22Rv1 (cell line): ENCODE measurements around the gene CAMK2N2.

Source experiments
- CTCF ChIP-seq: fragments of 450-650 bp; IDR thresholded peaks from 2 replicates; pipeline ENCODE4 v1.5.1; 2017; ENCODE audit warnings: mild to moderate bottlenecking
- ZFX ChIP-seq: fragments of 450-650 bp; IDR thresholded peaks from 2 replicates; pipeline ENCODE4 v1.6.1; 2017; ENCODE audit warnings: antibody characterized with exemption, borderline replicate concordance

- no peak for TF ChIP-seq CTCF
- TF ChIP-seq ZFX = no peak
Observed at GRCh38 chr3:184237807-184238206, 23.5 kb downstream of the CAMK2N2 start.
